Fibroblast of gingiva (primary cell): ENCODE data around the gene FHOD1.
A peak's percentile ranks its signal among the peaks of the same experiment; 100 is the strongest.

ENCODE experiments used
- DNase-seq: peaks from one replicate; pipeline ENCODE4 v3.0.0-alpha.2; 2011; ENCODE audit warnings: low read depth

The FHOD1 gene

DNA sequence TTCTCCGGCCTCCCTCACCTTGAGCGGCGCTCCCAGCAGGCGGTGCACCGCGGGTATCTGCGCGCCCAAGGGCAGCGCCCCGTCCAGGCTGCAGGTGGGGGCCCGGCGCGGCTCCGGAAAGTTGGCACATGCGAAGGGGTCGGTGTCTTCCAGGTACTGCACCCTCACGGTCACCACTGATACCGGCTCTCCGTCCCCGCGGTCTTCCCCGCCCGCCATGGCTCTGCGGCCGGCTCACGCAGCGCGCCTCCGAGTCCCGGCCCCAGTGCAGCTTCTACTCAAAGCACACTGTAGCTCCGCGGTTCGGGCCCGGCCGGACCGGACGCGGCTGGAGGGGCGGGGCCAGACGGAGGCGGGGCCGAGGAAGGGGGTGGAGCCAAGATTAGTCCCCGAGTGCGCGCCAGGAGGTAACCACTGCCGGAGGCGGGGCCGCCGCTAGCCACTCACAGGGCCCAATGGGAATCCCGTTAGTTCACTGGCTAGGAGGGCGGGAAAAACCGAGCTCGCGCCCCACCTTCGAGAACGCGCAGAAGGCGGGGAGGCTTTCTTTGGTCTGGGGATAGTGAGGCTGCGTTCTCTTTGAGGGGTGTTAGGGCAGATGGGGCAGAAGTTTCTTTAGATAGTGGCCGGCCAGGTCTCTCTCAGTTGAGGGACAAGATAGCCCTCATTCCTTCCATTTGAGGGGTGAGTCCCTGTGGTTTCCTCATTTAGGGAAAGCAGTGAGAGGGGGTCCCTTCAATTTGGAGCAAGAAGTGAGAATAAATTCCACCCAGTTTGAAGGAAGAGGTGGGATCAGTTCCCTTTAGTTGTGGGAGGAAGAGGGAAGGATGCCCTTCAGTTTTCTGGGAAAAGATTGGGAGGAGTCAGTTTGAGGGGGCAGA is at the start of gene FHOD1:
FHOD1 (minus strand) TSS at position 290 of the 881 bp plus-strand sequence; CDS start at position 219, 71 bp downstream.
- DNase-seq: peak; percentile 94

DNA sequence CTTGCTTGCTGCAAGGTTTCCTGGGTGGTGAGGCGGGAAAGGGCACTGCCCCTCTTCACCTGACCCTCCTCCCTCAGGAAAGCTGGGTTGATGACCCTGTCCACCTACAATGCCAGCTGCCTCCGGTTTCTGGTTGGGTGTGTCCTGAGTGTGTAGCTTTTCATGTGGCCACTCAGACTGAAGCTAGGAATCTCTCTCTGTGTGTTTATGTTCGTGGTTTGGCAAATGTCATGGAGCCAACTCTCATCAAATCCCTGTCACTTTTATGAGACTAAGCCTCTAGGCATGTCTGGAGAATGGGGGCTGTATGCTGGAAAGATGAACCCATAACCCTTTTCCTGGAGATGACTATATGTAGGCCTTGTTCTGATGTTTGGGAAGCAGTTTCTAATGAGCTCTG is 49.1 kb upstream of the FHOD1 start:
- DNase-seq: peak; percentile 21

DNA sequence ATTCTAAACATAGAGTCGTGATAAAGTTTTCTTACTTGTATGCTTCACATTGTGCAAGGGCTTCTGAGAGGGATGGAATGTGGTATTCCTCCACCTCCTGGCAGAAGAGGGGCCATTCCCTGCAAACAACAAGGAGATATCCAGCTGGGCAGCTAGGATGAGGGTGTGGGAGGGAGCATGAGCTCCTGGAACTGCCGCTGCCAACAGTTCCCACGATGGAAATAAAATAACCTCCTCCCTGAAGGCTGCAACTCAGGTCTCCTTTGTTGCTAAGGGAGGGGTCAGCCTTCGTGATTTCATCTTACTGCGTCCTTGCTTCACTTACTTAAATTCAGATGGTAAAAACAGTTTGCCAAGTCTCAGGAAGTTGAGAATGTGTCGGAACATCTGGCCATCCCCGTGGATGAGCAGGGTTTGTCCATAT is 47.7 kb upstream of the FHOD1 start:
- peak; percentile 43 for DNase-seq

DNA sequence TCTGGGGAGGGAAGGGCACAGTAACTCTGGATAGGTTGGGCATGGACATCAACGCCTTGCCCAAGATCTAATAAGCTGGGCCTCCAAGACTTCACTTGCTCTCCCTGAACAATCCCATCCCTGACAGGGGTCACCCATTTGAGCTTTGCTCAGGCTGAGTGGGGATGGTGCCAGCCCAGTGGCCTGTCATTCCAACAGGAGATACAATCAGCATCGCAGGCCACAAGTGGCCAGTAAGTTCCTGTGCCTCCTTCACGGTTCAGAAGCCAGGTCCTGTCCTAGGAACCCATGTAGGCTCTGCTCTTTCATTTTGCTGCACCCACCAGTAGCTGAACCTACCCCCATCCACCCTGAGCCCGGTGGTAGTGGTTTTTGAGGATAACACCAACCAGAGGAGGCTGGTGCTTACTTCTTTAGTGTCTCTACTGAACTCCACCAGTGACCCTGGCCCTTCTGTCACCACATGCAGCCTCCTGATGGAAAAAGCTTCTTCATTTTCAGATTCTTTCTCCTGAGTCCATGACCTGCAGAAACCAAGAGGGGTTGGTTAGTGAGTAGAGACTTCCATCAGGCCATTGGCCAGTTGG is 47.0 kb upstream of the FHOD1 start:
- DNase-seq: no peak

DNA sequence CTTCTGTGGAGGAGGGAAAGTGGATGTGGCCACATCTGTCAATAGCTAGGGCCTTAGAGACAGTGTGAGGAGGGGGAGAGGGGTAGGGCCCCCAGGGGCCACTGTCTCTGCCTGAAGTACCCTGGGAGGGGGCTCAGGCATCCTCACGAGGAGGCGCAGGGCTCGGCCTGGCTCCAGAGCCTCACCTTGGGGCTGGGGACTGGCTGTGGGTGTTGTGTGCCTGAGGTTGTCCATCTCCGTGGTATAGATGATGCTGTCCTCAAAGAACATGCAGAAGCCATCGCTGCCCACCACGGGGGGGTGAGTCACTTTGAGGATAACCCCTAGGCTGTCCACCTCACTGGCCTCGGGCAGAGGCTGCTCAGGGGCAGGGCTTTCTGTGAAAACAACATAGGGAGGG is 44.2 kb upstream of the FHOD1 start:
- DNase-seq: no peak

DNA sequence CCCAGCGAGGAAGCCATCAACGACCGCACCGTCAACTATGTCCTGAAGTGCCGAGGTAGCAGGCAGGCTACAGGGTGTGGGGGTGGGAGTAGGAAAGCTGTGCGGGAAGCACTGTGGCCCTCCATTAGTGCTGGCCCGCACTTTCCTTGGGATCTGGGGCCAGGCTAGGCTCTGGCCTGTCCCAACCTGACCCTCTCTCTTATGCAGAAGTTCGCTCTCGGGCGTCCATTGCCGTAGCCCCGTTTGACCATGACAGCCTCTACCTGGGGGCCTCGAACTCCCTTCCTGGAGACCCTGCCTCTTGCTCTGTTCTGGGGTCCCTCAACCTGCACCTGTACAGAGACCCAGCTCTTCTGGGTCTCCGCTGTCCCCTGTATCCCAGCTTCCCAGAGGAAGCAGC is 40.7 kb upstream of the FHOD1 start:
- DNase-seq: no peak

DNA sequence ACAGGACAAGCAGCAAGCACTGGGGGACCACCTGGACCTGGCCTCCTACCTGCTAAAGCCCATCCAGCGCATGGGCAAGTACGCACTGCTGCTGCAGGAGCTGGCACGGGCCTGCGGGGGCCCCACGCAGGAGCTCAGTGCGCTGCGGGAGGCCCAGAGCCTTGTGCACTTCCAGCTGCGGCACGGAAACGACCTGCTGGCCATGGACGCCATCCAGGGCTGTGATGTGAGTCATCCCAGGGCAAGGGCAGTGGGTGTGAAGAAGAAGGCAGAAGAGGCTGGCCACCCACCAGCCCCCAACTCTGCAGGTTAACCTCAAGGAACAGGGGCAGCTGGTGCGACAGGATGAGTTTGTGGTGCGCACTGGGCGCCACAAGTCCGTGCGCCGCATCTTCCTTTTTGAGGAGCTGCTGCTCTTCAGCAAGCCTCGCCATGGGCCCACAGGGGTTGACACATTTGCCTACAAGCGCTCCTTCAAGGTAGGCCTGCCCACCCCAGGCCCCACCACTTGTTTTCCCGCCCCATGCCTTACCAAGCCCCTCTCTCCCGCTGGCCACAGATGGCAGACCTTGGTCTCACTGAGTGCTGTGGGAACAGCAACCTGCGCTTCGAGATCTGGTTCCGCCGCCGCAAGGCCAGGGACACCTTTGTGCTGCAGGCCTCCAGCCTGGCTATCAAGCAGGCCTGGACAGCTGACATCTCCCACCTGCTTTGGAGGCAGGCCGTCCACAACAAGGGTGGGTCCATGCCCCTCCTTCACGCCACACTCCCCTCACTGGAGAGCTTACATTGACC is 39.4 kb upstream of the FHOD1 start:
- DNase-seq: no peak

DNA sequence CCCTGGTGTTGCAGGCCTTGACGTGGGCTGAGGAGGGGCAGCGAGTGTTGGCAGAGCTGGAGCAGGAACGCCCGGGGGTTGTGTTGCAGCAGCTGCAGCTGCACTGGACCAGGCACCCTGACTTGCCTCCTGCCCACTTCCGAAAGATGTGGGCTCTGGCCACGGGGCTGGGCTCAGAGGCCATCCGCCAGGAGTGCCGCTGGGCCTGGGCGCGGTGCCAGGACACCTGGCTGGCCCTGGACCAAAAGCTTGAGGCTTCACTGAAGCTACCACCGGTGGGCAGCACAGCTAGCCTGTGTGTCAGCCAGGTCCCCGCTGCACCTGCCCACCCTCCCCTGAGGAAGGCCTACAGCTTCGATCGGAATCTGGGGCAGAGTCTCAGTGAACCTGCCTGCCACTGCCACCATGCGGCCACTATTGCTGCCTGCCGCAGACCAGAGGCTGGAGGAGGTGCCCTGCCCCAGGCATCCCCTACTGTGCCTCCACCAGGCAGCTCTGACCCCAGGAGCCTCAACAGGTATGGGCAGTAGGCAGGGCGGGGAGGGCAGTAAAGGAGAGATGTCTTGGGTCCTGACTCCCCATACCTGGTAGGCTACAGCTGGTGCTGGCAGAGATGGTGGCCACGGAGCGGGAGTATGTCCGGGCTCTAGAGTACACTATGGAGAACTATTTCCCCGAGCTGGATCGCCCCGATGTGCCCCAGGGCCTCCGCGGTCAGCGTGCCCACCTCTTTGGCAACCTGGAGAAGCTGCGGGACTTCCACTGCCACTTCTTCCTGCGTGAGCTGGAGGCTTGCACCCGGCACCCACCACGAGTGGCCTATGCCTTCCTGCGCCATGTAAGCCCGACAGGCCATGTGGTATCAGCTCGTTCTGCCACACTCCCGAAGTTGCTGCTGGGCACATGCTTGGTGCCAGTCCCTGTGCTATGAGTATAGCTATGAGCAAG is 37.7 kb upstream of the FHOD1 start:
- no peak for DNase-seq

DNA sequence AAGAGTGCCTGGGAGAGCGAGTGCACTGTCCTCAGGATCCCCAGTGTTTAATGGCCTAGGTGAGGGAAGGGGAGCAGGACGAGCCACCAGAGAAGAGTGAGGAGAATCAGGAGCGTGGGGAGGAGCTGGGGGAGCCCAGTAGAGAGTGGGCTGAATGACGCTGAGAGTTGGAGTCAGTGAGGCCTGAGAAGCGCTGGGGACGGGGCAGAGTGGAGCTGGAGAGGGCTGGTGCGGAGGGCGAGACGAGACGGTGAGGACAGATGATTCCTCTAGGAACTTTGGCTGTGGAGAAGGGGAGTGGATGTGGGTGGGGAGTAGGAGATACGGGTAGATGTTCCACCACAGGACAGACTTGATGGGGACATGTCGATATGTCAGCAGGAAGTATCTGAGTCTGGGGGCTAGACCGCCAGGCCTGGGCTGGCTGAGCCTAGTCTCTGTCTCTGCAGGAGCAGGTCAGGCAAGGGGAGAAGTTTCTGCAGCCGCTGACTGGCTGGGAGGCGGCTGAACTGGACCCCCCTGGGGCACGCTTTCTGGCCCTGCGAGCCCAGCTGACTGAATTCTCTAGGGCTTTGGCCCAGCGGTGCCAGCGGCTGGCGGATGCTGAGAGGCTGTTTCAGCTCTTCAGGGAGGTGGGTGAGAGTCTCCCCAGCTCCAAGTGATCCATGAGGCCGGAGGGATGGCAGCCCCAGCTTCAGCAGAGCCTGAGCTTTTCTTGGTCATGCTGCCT is 36.7 kb upstream of the FHOD1 start:
- no peak for DNase-seq

DNA sequence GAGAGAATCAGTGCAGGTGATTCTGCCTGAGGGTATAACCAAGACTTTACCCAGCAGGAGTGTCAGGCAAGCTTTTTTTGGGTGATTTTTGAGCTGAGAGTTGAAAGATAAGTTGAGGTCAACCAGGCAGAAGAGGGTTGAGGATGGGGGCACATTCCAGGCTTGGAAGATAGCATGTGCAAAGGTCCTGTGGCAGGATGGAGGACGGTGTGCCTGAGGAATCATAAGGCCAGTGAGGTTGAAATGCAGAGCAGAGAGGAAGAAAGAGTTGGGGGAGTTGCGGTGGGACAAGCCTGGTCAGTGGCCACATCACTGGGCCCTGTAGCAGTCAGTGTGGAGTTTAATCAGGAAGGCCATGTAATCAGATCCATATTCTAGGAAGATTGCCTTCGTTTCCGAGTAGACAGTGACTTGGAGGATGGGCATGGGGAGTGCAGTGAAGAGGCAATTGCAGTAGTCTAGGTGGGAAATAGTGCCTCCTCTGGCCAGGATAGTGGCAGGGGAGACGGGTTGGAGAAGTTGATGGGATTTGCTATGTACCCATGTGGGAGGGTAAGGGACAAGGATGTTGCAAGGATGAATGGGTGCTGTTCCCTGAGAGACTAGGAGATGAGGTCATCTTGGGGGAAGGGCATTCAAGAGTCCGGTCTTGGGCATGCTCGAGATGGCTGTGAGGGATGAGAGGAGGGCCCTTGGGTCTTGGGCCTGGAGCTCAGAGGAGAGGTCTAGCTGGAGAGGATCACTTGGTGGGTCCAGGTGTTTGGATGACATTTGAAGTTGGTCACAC is 36.0 kb upstream of the FHOD1 start:
- DNase-seq: no peak

DNA sequence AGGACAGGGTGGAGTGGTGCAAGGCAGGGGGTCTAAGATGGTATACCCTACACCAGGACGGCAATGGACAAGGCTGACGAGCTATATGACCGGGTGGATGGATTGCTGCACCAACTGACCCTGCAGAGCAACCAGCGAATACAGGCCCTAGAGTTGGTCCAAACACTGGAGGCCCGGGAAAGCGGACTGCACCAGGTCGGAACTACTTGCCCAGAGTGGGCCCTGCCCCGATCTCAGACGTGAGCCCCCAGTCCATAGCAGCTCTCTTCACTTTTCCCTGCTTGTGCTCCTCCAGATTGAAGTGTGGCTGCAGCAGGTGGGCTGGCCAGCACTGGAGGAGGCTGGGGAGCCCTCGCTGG is 35.1 kb upstream of the FHOD1 start:
- DNase-seq: no peak

DNA sequence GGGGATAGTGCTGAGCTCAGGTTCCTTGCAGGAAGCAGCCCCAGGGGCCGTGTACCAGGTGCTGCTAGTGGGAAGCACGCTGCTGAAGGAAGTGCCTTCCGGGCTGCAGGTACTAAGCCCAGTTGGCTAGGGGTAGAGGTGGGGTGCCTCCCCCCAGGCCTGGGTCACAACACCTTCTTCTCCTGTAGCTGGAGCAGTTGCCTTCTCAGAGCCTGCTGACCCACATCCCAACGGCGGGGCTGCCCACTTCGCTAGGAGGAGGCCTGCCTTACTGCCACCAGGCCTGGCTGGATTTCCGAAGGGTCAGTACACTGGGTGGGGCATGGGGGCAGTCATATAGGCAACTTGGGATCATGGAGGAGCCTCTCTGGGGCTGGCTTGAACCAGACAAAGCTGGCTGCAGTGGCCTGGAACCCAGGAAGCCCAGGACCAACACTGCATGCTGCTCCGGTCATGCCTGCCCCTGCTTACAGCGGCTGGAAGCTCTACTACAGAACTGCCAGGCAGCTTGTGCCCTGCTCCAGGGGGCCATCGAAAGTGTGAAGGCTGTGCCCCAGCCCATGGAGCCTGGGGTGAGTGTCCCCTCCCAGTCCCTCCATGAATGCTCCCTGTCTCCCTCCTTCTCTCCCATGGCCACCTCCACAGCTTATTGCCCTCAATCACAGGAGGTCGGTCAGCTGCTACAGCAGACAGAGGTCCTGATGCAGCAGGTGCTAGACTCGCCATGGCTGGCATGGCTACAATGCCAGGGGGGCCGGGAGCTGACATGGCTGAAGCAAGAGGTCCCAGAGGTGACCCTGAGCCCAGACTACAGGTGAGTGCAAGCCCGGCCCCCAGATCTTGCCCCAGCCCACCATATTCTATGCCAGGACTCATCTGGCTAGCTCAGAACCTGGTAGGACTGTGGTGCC is 34.5 kb upstream of the FHOD1 start:
- no peak for DNase-seq

DNA sequence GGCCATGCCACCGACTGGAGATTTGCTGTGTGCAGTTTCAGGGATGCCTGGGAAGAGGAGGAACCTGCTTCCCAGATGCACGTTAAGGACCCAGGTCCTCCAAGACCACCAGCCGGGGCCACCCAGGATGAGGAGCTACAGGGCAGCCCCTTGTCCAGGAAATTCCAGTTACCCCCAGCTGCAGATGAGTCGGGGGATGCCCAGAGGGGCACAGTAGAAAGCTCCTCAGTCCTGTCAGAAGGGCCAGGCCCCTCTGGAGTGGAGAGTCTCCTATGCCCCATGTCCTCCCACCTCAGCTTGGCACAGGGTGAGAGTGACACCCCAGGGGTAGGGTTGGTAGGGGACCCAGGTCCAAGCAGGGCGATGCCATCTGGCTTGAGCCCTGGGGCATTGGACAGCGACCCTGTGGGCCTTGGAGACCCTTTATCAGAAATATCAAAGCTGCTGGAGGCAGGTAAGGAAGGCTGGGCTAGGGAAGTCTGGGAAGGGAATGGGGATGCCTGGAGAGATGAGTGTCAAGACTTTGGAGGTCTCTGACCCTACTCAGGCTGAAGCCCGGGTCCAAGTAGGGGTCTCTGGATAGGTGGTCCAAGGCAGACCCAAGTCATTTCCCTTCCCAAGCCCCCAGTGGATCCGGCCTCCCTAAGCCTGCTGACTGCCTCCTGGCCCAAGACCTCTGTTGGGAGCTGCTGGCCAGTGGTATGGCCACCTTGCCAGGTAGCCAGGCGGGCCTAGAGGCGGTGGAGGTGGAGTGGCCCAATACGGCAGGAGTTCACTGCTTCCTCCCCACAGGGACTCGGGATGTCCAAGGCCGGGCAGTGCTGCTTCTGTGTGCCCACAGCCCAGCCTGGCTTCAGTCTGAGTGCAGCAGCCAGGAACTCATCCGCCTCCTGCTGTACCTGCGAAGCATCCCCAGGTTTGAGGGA is 33.1 kb upstream of the FHOD1 start:
- DNase-seq: no peak

DNA sequence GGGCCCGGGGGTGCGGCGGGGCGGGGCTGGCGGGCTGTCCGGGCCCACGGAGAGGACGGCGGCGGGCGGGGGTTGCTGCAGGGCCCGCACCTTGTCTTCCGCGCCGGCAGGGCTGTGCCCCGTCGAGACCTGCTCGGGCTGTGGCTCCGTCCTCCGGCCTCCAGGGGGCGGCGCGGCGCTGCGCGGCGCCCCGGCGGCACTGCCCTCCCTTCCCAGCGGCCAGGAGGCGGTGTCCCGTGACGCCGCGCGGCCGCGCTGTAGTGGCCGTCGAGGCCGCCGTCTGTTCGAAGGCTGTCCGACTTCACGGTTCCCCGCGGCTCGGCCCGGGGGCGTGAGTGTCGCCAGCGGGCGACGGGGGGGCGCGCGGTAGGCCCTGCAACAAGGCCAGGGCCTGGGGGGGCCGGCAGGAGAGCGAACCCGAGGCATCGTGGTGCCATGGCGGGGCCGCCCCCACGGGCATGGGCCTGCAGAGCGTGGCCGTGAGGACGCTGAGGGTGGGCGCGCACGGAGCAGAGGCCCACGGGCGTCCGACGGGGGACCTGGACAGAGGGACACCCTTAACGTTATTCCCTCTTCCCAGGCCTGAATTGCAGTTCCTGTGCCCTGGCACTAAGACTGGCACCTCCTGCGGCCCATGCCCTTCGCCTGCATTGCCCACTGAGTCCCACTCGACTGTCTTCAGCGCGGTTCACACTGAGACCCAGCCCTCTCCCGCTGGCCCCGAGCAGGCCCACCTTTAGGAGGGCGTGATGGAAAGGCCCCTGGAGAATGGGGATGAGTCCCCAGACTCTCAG is 32.2 kb upstream of the FHOD1 start, which contains the start of gene PLEKHG4:
PLEKHG4 (plus strand) TSS at position 237 of the 794 bp plus-strand sequence; CDS start at position 750, 513 bp downstream.
- peak; percentile 75 for DNase-seq

DNA sequence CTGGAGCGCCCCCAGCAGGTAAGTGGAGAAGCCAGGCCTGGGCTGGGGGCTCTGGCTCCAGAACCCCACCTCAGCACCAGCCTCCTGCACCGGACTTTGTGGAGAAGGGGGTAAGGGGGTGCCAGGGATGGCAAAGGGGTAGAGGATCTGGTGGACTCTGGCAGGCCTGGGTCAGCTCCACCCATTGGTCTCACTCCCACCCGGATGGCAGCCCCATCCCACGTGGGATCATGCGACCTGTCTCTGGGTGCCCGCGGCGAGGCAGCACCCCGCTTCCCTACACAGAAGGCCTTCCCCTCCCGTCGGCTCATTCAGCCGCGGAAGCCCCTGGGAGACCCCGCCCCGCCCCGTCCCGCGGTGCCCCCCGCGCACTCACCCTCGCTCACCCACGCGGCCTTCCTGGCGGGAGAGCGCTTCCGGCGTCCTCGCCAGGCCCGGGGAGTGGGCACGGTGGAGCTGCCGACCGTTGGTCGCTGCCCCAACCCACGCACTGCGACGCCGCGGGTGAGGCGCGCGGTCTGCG is 31.6 kb upstream of the FHOD1 start:
- DNase-seq: peak; percentile 23

DNA sequence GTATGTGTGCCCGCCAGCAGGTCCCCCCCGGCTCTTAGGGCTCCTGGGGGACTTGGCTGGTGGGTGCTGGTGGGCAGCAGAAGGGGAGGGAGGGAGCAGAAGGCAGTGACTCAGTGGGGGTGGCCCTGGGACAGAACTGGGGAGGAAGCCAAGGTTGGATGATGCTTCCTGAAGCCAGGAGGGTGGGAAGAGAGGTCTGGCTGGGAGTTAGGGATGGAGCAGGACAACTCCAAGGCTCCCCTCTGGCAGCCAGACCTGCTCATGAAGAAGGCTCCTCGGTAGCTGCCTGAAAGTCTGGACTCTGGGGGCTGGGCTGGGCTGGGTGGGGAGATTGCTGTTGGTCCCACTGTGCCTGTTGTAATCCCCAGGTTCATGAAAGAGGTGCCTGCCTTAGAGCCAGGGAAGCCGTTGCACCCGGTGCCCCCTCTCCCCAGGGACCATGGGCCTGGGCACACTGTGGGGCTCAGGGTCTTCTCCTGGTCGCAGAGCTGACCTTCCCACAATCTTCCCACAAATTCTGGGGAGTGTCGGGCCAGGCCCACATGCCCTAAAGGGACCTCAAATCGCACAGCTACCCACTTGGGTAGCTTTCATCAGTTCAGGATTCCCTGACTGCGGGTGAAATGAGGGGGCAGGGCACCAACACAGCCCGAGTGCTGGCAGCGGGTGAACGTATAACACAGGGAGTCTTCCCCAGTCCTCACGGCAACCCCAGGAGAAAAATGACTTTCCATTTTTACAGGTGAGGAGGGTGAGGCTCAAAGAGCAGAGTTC is 30.9 kb upstream of the FHOD1 start:
- DNase-seq: peak; percentile 68
